HCT116 (cell line): ENCODE results near the gene MYO1E. TPM values are rescaled to one million over a fixed set of nuclear protein-coding genes. Genes with fewer than 3 reads are reported as not detected.

Source experiments
- ATAC-seq: fragments of 200-7000 bp; cut with Tn5 transposase; 2 replicates; pipeline ENCODE4 v1.9.1; 2020; ENCODE audit warnings: mild to moderate bottlenecking, moderate library complexity
- BruUV-seq: library from RNA; stranded (reverse); fragments of 400-500 nt; replicated peaks from 2 replicates; lab custom pipeline; 2021; lab: Mats Ljungman, UMichigan
- CTCF ChIA-PET: fragments of 300-600 bp; sonication (Branson Sonifier 250); formaldehyde crosslinking; loops from one replicate; lab custom pipeline; 2021; ENCODE audit warnings: antibody characterized with exemption; lab: Charles Lee
- POLR2A ChIA-PET: fragments of 300-600, 350-600 bp; sonication (Branson Sonifier 250); formaldehyde crosslinking; loops from one replicate; lab custom pipeline; 2021; ENCODE audit warnings: antibody characterized with exemption; lab: Charles Lee
- RAD21 ChIA-PET, 2 experiments: fragments of 300-600 bp; sonication (Branson Sonifier 250); formaldehyde crosslinking; loops; one replicate each; lab custom pipeline; 2023; ENCODE audit warnings: low total read pairs in 2 of 2; ENCODE audit not compliant: uncharacterized antibody in 2 of 2, unreplicated experiment in 2 of 2, low non-redundant PET in 1 of 2; lab: Charles Lee
- DNase-seq: peaks from one replicate; pipeline ENCODE4 v3.0.0-alpha.2; 2010; ENCODE audit warnings: low read depth, low spot score
- H2AFZ ChIP-seq: fragments of 200-600 bp; shearing (Covaris generic), sonication (generic); 2 replicates; pipeline ENCODE4 v1.6.1; 2017; ENCODE audit warnings: low read depth, mixed run types, mixed read lengths, antibody characterized with exemption, low read length; ENCODE audit not compliant: poor library complexity, severe bottlenecking
- H3K27ac ChIP-seq: 2 replicates; pipeline ENCODE4 v1.5.1; 2012; ENCODE audit warnings: low read depth, low read length
- H3K27me3 ChIP-seq: fragments of 200-600 bp; sonication (generic); 2 replicates; pipeline ENCODE4 v1.6.1; 2016; ENCODE audit warnings: mixed run types, low read length, mixed read lengths; ENCODE audit not compliant: insufficient read depth
- H3K36me3 ChIP-seq, 2 experiments: fragments of 200-500 bp in 1 of 2; fragments of 200-600 bp in 1 of 2; sonication (Bioruptor generic) in 1 of 2; sonication (generic) in 1 of 2; 2 replicates each; pipeline versions ENCODE4 v1.5.1 to v1.6.1; 2014 to 2016; ENCODE audit warnings: low read length in 2 of 2, inconsistent platforms in 1 of 2, mixed read lengths in 1 of 2, mixed run types in 1 of 2; ENCODE audit not compliant: insufficient read depth in 2 of 2, control insufficient read depth in 1 of 2
- H3K4me1 ChIP-seq, 2 experiments: fragments of 200-600 bp in 1 of 2; sonication (generic) in 1 of 2; 2 replicates each; pipeline versions ENCODE4 v1.5.1 to v1.6.1; 2012 to 2017; ENCODE audit warnings: low read length in 2 of 2, inconsistent platforms in 1 of 2, mild to moderate bottlenecking in 1 of 2, mixed read lengths in 1 of 2, mixed run types in 1 of 2, moderate library complexity in 1 of 2; ENCODE audit not compliant: insufficient read depth in 2 of 2, control insufficient read depth in 1 of 2
- H3K4me2 ChIP-seq: fragments of 200-600 bp; sonication (generic); 2 replicates; pipeline ENCODE4 v1.6.1; 2017; ENCODE audit warnings: mixed run types, low read length, mixed read lengths
- H3K4me3 ChIP-seq, 2 experiments: fragments of 200-600 bp in 1 of 2; sonication (generic) in 1 of 2; replicated peaks in 1 of 2; 2 replicates each; pipeline ENCODE4 v1.5.1; 2011 to 2016; ENCODE audit warnings: low read length in 2 of 2, control low read depth in 1 of 2, low read depth in 1 of 2, mild to moderate bottlenecking in 1 of 2, mixed read lengths in 1 of 2, mixed run types in 1 of 2
- H3K79me2 ChIP-seq: fragments of 200-600 bp; sonication (generic); 2 replicates; pipeline ENCODE4 v1.6.1; 2017; ENCODE audit warnings: mild to moderate bottlenecking, mixed run types, low read length, moderate library complexity, mixed read lengths; ENCODE audit not compliant: insufficient read depth
- H3K9ac ChIP-seq: fragments of 200-600 bp; sonication (generic); 2 replicates; pipeline ENCODE4 v1.6.1; 2016; ENCODE audit warnings: low read length, mixed read lengths
- H3K9me2 ChIP-seq: fragments of 200-600 bp; sonication (generic), shearing (Covaris generic); 2 replicates; pipeline ENCODE4 v1.6.1; 2017; ENCODE audit warnings: mixed run types, mild to moderate bottlenecking, moderate library complexity; ENCODE audit not compliant: insufficient read depth
- H3K9me3 ChIP-seq, 2 experiments: fragments of 200-500 bp in 1 of 2; fragments of 200-600 bp in 1 of 2; sonication (Bioruptor generic) in 1 of 2; sonication (generic) in 1 of 2; 2 replicates each; pipeline ENCODE4 v1.6.1; 2014 to 2017; ENCODE audit warnings: low read length in 2 of 2, mixed read lengths in 2 of 2, inconsistent platforms in 1 of 2, low read depth in 1 of 2, mild to moderate bottlenecking in 1 of 2, mixed run types in 1 of 2, moderate library complexity in 1 of 2; ENCODE audit not compliant: control insufficient read depth in 1 of 2, insufficient read depth in 1 of 2
- H4K20me1 ChIP-seq: fragments of 200-600 bp; sonication (generic), shearing (Covaris generic); 2 replicates; pipeline ENCODE4 v1.6.1; 2017; ENCODE audit warnings: mixed run types, mild to moderate bottlenecking, moderate library complexity; ENCODE audit not compliant: insufficient read depth
- EZH2 ChIP-seq: fragments of 200-600 bp; sonication (generic); IDR thresholded peaks from 2 replicates; pipeline ENCODE4 v1.6.1; 2017; ENCODE audit warnings: antibody characterized with exemption, mixed run types
- JUND ChIP-seq: IDR thresholded peaks from 2 replicates; pipeline ENCODE4 v1.6.1; 2012
- MAX ChIP-seq: IDR thresholded peaks from 2 replicates; pipeline ENCODE4 v1.6.1; 2012
- POLR2A ChIP-seq: IDR thresholded peaks from 2 replicates; pipeline ENCODE4 v1.7.0; 2011; ENCODE audit warnings: borderline replicate concordance; ENCODE audit not compliant: insufficient read depth, insufficient read length; ENCODE audit errors: extremely low read depth
- POLR2AphosphoS5 ChIP-seq: IDR thresholded peaks from 2 replicates; pipeline ENCODE4 v1.6.1; 2011; ENCODE audit warnings: mild to moderate bottlenecking, low read depth, low read length, moderate library complexity
- SRF ChIP-seq: IDR thresholded peaks from 2 replicates; pipeline ENCODE4 v1.6.1; 2012; ENCODE audit warnings: low read depth
- YY1 ChIP-seq: IDR thresholded peaks from 2 replicates; pipeline ENCODE4 v1.6.1; 2011; ENCODE audit warnings: low read length, low read depth, moderate library complexity, mild to moderate bottlenecking; ENCODE audit not compliant: insufficient replicate concordance; ENCODE audit errors: extremely low read depth
- ZNF274 ChIP-seq: fragments of 200-500 bp; sonication (Bioruptor generic); IDR thresholded peaks from 2 replicates; pipeline ENCODE4 v1.6.1; 2014; ENCODE audit warnings: mild to moderate bottlenecking, low read depth, low read length, inconsistent platforms
- intact Hi-C: fragments of 100-400 bp; cut with micrococcal nuclease; formaldehyde crosslinking; loops from 2 replicates; pipeline ENCODE4 v1.10.0; 2022
- total RNA-seq: library from RNA; stranded (reverse); gene quantifications from one replicate; pipeline ENCODE4 v1.2.1, GENCODE V29; 2021; ENCODE audit not compliant: unreplicated experiment

The MYO1E gene
- total RNA-seq, 1 experiment from 2014 or later: 182 TPM

- TF ChIP-seq JUND (peak; percentile 63), POLR2A (no peak), YY1 (no peak), POLR2AphosphoS5 (no peak)
- TF ChIP-seq, all 23 proteins: peak for 9
Observed at GRCh38 chr15:59298225-59298853, 74.3 kb downstream of the MYO1E start (continued).

GRCh38 chr15:59296181-59296617 lies 76.5 kb downstream of the MYO1E start:
- Histone ChIP-seq H4K20me1 (no peaks in the 10 kb centered on the region), H3K9me2 (no peaks in the 10 kb centered on the region), H3K9me3 (no peaks in the 10 kb centered on the region), H3K36me3 (no peaks in the 10 kb centered on the region), H3K79me2 (peaks cover 61% of the 10 kb centered on the region), H3K27ac (peak overlapping the region; percentile 75), H3K9ac (peak overlapping the region; percentile 69), H3K27me3 (no peaks in the 10 kb centered on the region), H3K4me3 (peak overlapping the region in 1 of 2 experiments; percentile 42; a peak in 1 of 4 replicates), H2AFZ (no peak overlapping the region), H3K4me1 (peaks cover 71 to 97% of the 10 kb centered on the region in 2 experiments), H3K4me2 (peak overlapping the region; percentile 81)
- ATAC-seq (no peak), DNase-seq (no peak)
- ChIA-PET RAD21 (no interaction called here), POLR2A (no interaction called here), CTCF (no interaction called here)
- intact Hi-C loops: no loop called here
- BruUV-seq: no TSS peak
- TF ChIP-seq MAX (no peak), SRF (no peak), ZNF274 (no peak), EZH2 (no peak), YY1 (no peak)
